Glomerular visceral epithelial cell (primary cell): ENCODE data around the gene PCDHB16.
"Not testable (repeated sequence)": the region's sequence is repeated elsewhere in the genome, so short reads cannot be mapped to it uniquely, and the experiment has no call there.

Experiments used
- DNase-seq: peaks from one replicate; pipeline ENCODE4 v3.0.0-alpha.2; 2016; ENCODE audit errors: extremely low spot score

Gene PCDHB16

GRCh38 chr5:141184117-141184855 is 2.1 kb downstream of the PCDHB16 start:
- not testable (repeated sequence) for DNase-seq

GRCh38 chr5:141186897-141187512 is 4.8 kb downstream of the PCDHB16 start, which contains the start of gene PCDHB9:
PCDHB9 (plus strand) TSS chr5:141187161; CDS start chr5:141187319, 158 bp downstream.
- DNase-seq, result no peak

GRCh38 chr5:141188682-141189081 is 6.5 kb downstream of the PCDHB16 start:
- not testable (repeated sequence) for DNase-seq

- not testable (repeated sequence) for DNase-seq
These were observed 6.9 kb downstream of the PCDHB16 start for GRCh38 chr5:141189131-141189530.

GRCh38 chr5:141192110-141192725 is 10.0 kb downstream of the PCDHB16 start, which contains the start of gene PCDHB10:
PCDHB10 (plus strand) TSS chr5:141192353; CDS start chr5:141192553, 200 bp downstream.
- peak; percentile 43 for DNase-seq

- DNase-seq, result not testable (repeated sequence)
These were observed 12.1 kb downstream of the PCDHB16 start for GRCh38 chr5:141194332-141194731.

GRCh38 chr5:141196363-141196762 is 14.2 kb downstream of the PCDHB16 start:
- DNase-seq, result no peak

GRCh38 chr5:141199359-141200235 is 17.4 kb downstream of the PCDHB16 start, which contains the start of gene PCDHB11:
PCDHB11 (plus strand) TSS chr5:141199627; CDS start chr5:141199775, 148 bp downstream.
- peak; percentile 40 for DNase-seq

- DNase-seq, result not testable (repeated sequence)
These were observed 18.9 kb downstream of the PCDHB16 start for GRCh38 chr5:141201126-141201525.

- DNase-seq, result not testable (repeated sequence)
These were observed 19.5 kb downstream of the PCDHB16 start for GRCh38 chr5:141201646-141202045.

- DNase-seq, result peak; percentile 15
These were observed 26.3 kb downstream of the PCDHB16 start, which contains the start of gene PCDHB12 for GRCh38 chr5:141208478-141208877. PCDHB12 (plus strand) TSS chr5:141208719; CDS start chr5:141208908, 189 bp downstream.

- not testable (repeated sequence) for DNase-seq
These were observed 28.1 kb downstream of the PCDHB16 start for GRCh38 chr5:141210281-141210680.

- DNase-seq, result not testable (repeated sequence)
These were observed 28.7 kb downstream of the PCDHB16 start for GRCh38 chr5:141210849-141211248.

- peak; percentile 54 for DNase-seq
These were observed 31.6 kb downstream of the PCDHB16 start, which contains the start of gene PCDHB13 for GRCh38 chr5:141213656-141214339. PCDHB13 (plus strand) TSS chr5:141213919; CDS start chr5:141214124, 205 bp downstream.

- DNase-seq, result not testable (repeated sequence)
These were observed 32.4 kb downstream of the PCDHB16 start for GRCh38 chr5:141214583-141214982.

- DNase-seq, result not testable (repeated sequence)
These were observed 33.3 kb downstream of the PCDHB16 start for GRCh38 chr5:141215504-141215903.

GRCh38 chr5:141216035-141216434 is 33.8 kb downstream of the PCDHB16 start:
- DNase-seq, result not testable (repeated sequence)

GRCh38 chr5:141223112-141223783 is 41.1 kb downstream of the PCDHB16 start, which contains the start of gene PCDHB14:
PCDHB14 (plus strand) TSS chr5:141223343; CDS start chr5:141223506, 163 bp downstream.
- peak; percentile 43 for DNase-seq

GRCh38 chr5:141224844-141225243 is 42.7 kb downstream of the PCDHB16 start:
- DNase-seq, result not testable (repeated sequence)

- DNase-seq, result not testable (repeated sequence)
These were observed 43.2 kb downstream of the PCDHB16 start for GRCh38 chr5:141225421-141225820.
